HG02798 (cell line): Measurements from ENCODE around the gene SPDEF.

Experiments used
- ATAC-seq: cut with Tn5 transposase; IDR thresholded peaks from one replicate; pipeline ENCODE4 v1.9.1; 2021; ENCODE audit warnings: mild to moderate bottlenecking; ENCODE audit not compliant: unreplicated experiment, poor library complexity

SPDEF gene

DNA sequence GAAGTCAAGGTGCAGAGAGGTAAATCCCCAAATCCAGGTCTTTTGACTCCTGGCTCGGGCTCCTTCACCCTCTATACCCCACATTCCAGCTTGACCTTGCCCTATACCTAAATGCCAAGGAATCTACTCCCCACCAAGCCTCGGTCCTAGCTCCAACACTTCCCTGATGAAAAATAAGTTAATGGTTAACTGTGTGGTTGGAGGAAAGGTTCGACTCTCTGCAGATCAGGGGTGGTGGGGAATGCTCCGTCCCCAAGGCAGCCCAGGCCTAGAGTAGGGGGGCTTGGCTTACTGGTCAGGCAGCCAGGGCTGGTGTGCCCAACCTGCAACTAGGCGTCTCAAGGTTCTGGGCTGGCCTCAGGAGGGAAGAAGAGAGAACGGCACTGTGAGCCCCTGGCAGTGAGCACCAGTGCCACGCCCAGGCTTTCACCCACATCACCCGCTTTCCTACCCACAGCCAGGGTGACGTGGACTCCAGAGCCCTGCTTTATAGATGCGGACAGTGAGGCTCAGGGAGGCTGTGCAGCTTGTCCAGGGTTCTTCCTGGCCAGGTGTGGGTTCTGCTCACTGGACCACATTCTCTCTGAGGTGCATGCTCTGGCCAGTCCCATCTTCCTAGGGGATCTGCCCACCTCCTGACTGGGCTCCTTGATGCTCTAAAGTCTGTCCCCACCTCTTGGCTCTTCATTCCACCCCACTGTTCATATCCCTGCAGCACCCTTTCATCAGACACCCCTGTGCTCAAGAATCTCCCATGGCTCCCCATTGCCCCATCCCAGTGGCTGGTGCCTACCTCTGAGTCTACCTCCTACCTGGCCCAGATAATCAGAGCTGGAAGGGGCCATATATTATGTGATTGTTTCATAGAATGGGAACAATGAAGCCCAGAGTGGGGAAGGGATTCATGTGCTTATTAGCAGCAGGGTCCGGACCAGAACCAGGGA lies 8.2 kb downstream of the SPDEF start:
- ATAC-seq = no peak

DNA sequence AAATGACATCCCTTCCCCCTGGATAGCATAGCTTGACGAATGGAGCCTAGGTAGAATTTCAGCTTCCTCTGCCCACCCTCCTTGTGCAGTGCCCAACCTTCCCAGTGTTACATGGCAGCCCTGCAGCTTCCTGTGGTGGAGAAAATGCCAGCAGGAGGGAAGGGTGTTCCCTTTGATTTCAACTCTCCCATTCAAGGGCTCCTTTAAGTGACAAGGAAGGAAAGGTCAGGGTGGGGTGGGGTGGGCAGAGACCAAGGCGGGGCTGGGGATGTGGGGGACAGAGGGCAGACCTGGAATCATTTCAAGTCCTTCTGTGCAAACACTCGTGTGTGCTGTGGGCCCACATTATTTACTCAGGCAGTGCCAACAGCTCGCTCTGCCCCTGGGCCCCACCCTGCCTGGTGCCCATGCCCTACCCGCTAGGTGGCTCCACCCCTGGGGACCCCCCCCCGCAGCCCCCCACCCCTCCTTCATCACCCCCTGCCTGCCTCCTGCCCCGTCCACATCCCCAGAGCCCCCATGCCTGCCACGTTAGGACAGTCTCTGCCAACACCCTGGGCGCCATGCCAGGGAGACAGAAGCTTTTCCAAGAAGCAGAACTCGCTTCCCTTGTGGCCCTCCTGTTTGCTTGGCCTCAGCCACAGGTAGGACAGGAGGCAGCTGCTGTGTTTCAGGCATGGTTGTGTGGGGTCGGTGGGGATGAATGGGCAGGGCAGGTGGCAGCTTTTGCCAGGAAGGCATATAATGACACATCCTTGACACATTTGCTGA lies 9.4 kb downstream of the SPDEF start:
- ATAC-seq = no peak

DNA sequence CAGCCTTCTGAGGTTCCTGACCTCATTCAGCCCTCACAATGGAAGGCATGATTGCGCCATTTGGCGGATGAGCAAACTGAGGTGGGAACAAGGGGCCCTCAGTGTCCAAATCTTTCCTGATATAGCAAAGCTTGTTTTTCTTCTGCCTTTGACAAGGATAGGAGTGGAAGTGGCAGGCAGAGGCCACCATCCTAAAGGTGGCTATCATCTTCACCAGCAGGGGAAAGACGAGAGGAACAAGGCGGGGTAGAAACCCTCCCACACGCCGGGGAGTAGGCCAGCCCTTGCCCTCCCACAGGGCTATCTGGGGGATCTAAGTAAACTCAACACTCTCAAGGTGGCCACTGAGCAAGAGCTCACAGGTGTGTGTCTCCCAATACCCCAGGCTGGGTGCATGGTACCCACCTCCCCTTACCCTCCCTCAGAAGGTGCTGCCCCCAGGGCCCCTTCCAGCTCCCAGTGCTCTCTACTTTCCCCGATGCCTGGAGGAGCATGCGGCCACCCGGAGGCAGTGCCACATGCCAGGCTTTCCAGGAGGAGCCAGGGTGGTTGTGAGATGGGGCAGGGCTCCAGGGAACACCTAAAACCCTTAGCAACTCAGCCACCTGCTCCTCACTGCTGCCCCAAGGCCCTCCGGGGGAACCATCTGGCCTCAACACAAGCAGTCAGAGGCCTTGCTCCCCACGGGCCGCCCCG lies 11.2 kb downstream of the SPDEF start:
- no peak for ATAC-seq

DNA sequence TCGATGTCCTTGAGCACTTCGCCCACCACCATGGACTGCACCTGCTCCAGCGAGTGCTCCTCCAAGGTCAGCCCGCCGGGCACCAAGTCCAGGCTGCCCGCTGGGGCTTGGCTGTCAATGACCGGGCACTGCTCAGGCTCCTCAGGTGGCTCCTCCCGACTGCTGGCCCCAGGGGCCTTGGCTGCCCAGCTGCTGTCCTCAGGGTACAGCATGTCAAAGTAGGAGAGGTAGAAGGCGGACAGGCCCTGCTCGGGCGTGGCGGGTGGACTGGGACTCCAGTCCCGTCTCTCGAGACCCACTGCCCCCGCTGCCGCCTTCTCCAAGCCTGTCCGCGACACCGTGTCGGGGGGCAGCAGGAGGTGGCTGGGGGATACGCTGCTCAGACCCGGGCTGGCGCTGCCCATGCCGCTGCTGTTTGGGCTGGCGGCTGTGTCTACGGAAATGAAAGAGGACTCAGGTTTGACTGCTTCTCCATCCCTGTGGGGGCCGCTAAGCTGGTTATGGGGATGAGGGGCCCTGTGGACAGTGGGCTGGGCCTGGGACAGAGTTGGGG lies 12.0 kb downstream of the SPDEF start:
- no peak for ATAC-seq

DNA sequence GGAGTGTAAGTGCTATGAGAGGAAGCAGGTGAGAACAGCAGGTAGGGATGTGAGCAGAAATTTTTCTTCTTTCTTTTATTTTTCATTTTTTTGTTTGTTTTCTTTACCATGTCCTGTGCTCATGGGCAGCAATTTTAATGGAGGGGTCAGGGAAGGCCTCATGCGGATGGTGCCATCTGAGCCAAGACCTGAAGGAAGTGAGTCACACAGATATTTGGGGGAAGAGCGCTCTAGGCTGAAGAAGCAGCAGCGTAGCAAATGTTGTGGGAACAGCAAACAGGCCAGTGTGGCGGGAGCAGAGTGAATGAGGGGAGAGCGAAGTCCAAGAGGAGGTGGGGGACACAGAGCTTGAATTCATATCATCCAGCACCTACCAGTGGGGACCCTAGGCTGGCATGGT lies 12.7 kb downstream of the SPDEF start:
- ATAC-seq = no peak

DNA sequence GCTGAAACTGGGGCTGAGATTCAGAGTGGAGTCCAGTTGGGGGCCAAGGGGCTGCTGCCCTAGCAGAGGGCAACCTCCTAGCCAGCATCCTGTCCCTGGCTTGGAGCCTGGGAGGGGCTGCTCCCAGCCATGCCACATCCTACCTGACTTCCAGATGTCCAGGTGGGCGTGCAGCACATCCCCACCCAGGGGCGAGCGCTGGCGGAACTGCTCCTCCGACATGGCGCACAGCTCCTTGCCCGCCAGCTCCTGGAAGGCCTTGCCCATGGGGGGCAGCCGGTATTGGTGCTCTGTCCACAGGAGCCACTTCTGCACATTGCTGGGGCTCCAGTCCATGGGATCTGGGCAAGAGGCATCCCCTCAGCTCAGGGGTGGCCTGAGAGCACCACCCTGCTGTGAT lies 15.3 kb downstream of the SPDEF start:
- no peak for ATAC-seq

DNA sequence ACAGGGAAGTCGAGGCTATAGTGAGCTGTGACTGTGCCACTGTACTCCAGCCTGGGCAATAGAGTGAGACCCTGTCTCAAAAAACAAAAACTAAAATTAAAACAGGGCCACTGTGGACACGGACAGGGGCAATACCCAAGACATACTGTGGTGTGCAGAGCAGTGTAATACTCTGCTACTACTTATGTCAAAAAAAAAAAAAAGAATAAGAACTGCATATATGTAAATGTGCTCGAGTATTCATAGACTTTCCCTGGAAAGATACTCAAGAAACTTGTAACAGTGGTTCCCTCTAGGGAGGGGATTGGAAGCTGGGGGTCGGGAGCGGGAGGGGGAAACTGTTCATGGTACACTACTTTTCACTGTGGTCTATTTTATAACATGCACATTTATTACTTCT lies 15.9 kb downstream of the SPDEF start:
- no peak for ATAC-seq

DNA sequence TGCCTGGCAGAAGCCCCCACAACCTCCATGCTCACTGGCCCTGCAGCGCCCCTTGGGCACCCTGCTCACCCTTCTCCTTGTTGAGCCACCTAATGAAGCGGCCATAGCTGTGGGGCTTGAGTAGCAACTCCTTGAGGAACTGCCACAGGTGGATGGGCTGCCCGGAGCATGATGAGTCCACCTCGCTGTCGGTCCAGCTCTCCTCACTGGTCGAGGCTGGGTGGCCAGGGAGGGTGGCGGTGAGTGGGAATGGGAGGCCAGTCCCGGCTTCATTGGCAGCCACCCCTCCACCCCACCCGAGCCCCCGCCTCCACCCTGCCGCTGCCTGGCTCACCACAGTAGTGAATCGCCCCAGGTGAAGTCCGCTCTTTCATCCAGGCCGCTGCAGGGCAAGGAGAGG lies 16.9 kb downstream of the SPDEF start:
- no peak for ATAC-seq

DNA sequence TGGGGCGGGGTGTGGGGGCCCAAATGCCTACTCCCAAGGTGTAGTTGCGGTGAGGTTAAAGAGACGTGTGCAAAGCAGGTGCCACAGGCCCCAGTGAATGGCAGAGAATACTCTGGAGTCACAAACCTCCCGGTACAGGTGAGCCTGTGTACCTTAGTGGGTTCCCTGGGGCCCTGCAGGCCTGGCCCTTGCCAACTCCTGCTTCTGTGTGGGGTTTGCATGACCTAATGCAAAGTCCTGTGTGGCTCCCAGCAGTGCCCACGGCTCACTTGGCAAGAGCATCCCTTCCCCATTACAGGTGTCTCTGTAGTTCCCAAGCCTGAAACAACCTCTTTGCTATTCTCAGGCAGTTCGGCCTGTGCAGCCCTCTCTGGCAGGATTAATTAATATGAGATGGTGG lies 17.5 kb downstream of the SPDEF start:
- no peak for ATAC-seq

DNA sequence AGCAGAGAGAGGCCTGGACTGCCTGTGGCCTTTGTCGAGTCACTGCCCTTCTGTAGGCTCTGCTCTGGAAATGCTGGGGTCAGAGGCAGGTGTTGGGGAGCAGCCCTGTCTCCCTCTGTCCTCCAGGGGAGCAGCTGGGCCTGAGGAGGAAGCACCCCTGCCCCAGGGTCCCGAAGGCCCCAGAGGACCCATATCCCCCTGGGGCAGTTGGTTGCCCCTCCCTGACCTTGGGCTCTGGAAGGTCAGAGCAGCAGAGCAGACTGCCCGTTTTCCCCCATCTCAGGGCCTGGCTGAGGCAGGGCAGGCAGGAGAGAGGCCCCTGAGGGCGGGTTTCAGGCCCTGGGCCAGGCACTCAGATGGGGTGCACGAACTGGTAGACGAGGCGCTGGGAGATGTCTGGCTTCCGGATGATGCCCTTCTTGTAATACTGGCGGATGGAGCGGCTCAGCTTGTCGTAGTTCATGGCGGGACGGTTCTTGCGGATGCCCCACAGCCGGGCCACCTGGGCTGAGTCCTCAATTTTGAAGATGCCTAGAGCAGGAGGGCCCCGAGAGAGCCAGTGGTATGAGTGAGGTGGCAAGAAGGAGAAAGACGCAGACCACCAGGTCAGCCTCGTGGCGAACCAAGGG lies 18.1 kb downstream of the SPDEF start:
- no peak for ATAC-seq

DNA sequence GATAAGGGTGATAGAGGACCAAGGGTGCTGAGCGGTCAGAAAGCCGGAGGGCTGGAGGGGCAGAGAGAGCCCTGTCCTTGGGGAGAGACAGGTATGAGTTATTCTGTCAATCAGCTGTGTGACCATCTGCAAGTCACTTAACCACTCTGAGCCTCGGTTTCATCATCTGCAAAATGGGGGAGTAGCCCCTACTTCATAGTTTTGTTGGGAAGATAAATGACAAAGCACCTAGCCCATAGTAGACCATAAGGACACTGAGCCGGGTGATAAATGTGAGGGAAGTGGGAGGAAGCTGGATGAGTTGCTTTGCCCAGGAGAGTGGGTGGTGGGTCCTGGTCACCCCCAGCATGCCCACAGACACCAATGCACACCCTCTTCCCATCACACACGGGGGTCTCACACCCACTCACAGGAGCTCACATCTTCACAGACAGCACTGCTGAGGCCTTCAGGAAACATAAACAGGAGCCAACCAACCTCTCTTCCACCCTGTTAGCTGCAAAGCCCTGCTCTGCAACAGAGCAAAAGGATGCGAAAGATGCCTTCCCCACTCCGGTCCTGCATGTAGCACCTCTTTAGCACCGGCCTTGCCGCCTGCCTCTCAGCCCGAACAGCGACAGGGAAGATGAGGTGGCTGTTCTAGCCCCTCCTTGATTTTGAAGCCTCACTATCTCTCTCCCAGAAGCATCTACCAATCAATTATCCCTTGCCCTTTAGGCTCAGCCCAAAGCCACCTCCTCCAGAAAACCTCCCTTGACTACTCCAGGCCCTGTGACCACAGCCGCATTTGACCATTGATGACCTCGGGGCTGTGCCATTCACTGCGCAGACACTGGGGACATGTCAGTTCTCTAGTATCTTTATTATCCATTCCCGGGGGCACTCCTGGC lies 18.9 kb downstream of the SPDEF start:
- no peak for ATAC-seq

DNA sequence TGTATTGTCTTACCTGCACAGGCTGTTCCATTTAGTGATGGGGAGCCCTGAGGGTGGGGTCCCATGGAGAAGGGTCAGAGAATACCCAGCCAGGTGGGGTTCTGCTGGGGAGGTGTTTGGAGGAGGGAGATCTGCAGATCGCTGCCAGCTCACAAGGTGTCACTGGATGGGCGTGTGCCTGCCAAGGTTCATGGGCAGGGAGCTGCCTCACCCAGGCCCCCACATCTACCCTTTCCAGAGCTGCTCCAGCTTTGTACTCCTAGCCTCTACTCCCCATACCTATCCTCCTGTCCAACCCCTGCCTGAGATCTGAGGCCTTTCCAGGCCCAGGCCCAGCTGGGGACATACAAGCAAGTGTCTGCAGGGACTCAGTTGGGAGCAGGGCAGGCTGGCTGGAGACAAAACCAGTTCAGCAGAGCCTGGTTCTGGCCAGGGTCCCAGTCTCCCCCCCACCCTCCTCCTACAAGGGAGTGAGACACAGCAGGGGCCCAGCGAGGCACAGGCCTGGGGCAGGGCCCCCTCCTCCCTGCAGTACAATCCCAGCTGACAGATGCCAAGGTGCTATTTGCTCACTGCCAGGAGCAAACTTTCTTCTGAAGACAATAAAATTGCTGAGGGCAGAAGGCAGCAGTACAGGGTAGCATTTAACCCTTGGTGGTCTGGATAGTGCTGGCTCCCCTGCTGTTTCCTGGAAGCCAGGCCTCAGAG lies 19.7 kb downstream of the SPDEF start:
- no peak for ATAC-seq

DNA sequence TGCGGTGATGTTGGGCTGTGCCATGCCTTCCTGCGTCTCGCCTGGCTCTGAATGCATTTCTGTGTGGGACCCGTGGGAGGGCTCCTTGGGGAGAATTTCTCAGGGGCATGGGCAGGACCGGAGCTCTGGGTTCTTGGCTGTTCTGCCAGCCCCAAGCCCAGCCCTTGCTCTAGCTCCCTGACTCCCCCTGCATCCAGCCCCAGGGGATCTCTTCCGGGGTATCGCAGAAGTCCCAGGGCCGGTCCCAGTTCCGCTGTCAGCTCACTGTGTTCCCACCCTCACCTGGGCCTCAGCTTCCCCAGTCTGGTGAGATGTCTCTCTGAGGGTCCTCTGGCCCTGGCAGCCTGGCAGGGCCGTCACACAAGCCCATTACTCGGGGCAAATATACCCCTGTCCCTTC lies 20.5 kb downstream of the SPDEF start:
- no peak for ATAC-seq

DNA sequence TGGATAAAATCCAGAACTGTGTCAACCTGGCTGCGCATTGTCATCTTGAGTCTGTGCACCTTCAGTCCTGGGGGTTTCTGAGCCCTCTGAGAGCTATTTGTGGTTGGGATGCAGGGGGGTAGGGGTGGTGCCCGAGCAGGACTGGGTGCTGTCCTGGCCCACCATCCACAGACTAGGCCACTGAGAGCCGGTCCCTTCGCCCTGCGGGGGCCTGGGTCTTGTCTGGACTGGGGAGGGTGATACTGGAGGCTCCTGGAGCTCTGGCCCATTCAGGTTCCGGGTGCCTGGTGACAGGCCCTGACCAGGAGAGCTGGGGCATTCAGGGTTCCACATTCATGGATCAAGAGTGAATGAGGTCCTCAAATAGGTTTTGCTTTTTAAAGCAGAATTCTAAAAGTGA lies 20.9 kb downstream of the SPDEF start:
- no peak for ATAC-seq

DNA sequence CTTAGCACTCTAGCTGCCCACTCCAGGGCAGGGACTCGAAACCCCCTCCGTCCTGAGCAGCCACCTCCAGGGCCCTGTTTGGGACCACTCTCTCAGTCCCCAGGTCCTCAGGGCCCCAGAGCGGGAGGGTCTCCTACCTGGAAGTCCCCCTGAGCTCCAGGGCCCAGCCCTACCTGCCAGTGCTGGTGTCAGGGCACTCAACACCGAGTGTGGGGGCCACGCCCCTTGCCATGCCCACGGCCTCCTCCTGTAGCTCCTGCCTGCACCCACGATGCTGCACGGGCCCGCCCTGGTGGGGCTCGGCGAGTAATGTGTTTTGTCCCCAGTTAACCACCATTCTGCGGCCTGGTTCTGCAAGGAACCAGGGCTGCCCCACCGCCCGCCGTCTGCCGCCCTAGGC lies 21.5 kb downstream of the SPDEF start:
- ATAC-seq = no peak

DNA sequence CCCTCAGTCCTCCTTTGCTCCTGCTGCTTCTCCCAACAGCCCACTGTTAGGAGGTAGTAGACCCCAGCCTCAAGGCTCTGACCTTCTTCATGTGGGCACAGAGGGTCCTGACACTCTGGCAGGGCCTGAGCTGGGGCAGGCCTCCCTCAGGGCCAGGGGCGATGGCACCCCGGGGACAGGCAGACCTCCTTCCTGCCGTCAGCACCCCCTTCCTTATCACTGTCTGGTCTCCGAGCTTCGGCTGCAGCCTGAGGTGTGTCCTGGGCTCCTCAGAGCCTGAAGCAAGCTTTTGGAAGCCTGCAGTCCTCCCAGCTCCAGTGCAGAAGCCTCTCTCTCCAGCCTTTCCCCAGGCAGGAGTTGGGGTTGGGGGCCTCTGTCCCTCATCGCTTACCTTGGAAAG lies 22.0 kb downstream of the SPDEF start:
- ATAC-seq = no peak

DNA sequence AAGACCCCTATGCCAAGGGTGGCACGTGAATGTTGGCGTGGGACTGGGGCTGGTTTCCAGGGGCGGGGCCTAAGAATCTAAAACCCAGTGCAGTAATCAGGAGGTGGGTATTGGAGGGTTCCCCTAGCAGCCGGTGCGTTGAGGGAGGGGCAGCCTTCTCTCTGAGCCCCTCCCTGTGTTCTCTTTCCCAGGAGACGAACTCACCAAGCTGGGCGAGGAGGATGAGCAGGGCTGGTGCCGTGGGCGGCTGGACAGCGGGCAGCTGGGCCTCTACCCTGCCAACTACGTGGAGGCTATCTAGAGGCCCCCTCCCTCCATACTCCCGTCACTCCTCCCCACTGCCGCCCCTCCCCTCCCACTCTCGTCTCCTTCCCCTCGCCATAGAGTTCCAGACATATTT lies 23.9 kb downstream of the SPDEF start:
- ATAC-seq = no peak

DNA sequence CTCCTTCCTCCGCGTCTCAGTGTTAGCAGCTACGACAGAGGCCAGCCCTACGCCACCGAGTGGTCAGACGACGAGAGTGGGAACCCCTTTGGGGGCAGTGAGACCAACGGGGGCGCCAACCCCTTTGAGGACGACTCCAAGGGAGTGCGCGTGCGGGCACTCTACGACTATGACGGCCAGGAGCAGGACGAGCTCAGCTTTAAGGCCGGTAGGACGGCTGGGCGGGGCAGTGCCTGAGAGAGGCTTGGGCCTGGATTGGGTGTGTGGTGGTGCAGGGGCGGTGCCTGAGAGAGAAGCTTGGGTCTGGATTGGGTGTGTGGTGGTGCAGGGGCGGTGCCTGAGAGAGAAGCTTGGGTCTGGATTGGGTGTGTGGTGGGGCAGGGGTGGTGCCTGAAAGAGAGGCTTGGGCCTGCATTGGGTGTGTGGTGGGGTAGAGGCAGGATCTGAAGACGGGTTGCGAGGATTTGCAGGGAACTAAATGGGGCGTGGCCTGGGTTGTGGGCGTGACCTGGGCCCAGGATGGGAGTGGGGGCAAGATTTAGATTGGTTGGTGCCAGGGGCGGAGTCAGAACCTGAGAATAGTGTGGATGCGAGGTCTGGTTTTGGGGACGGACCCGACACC lies 24.4 kb downstream of the SPDEF start:
- no peak for ATAC-seq
